LNCAP (cell line): ENCODE data around the gene LIG3.
A peak's percentile ranks its signal among the peaks of the same experiment; 100 is the strongest.

Source experiments
- CTCF ChIP-seq: fragments of 450-650 bp; IDR thresholded peaks from 2 replicates; pipeline ENCODE4 v1.5.1; 2017; ENCODE audit warnings: mild to moderate bottlenecking

LIG3 gene

DNA sequence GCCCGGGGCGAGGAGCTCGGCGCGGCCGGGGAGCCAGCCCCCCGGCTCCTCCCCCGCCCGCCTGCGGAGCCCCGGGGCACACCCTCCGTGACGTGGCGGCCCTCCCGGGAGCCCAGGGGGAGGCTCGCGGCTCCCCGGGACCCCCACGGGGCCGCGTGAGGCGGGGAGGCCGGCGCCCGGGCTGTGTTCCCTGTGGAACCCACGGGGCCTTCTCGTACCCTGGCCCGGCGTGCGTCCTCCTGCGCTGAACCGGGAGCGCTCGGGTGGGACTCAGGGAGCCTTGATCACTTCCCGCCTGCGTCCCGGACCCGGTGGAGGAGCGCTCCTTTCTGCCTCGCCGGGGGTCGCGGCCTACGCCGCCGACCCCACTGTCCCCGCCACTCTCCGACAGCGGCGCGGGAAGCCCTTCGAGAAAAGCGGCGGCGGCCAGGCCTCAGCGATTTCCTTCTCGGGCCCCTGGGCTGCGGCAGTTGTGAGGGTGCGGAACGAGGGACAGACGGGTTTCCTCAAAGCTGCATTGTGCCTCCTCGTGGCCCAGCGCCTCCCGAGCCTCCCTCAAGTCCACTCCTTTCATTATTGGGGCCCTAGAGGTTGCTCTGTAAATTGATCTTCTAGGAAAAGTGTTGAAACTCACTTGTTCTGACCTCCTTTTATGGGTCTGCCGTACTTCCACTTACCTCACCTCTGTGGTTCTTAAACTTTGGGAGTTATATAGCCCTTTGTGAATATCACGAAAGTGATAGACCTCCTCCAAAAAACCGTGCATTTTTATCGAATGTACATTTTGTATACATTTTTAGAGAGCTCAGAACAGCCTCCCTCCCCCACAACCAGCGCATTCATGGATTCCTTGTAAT is 597 bp downstream of the LIG3 start:
- peak; percentile 16; the same call in 1 of the 2 replicates for TF ChIP-seq CTCF

DNA sequence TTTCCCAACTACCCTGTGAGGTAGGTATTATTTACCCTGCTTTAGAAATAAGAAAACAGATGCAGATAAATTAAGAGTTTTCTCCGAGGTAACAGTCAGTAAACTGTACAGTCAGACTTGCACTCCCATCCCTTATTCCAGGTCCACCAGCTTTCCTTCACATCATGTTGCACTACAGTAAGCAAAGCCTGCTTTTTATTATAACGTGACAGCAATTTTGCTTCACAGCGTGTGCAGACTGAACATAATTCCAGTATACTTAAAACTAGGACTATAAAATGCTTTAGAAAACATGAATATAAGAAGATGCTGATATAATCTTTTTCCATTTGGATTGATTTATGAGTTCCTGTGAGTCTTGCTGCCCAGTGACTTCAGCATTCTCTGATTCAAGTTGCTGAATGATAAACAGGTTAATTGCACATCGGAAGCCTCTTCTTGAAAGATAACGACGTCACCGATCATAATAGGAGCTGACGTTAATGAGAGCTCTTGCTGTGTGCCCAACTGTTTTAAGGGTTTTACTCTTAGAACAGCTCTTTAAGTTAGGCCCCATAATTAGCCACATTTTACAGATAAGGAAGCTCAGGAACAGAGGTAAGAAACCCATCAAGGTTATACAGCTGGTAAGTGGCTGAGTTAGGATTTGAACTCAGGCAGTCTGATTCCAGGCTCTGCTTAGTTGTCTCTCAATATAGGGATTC is 1.4 kb downstream of the LIG3 start:
- no peak for TF ChIP-seq CTCF

DNA sequence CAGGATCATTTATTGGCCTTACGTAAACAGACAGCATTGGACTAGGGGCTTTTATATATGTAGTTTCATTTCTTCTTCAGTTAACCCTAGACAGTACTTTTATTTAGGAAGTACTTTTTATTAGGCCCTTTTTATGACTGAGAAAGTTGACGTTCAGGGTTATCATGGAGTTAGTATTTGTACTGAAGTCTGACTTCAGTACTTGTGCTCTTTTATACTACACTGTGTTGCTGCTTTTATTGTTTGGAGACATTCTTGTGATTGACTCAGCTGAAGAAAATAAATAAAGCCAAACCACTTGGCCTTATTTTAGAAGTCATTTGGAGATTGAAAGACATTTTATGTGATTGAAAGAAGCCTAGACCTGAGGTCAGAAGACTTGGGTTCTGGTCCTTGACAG is 6.9 kb downstream of the LIG3 start:
- TF ChIP-seq CTCF: no peak

DNA sequence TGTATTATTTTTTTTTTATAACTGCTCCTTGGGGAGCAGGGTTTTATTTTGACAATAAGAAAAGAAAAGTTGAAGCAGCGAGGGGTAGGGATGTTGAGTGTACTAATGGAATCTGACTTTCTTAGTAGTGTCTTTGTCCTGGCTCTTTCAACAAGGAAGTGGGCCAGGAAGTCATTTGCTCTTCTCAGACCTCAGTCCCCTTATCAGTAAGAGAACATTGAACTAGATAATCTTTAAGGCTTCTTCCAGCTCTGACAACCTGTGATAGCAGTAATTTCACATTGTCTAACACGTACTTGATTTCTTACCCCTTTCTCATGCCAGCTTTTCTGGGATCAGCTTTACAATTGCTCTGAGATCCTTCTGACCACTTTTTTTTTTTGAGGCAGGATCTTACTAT is 8.3 kb downstream of the LIG3 start:
- no peak for TF ChIP-seq CTCF

- TF ChIP-seq CTCF: no peak
Observed at GRCh38 chr17:34989473-34989872, 9.2 kb downstream of the LIG3 start.

GRCh38 chr17:34990921-34991365 is 10.6 kb downstream of the LIG3 start:
- TF ChIP-seq CTCF: no peak

GRCh38 chr17:34991606-34992005 is 11.3 kb downstream of the LIG3 start:
- no peak for TF ChIP-seq CTCF
